Retinal pigment epithelial cell (primary cell): Measurements from ENCODE around the gene HIPK2.

ENCODE experiments used
- DNase-seq: peaks from one replicate; pipeline ENCODE4 v3.0.0-alpha.2; 2010; ENCODE audit warnings: low read depth
- H3K4me3 ChIP-seq: 2 replicates; pipeline ENCODE4 v1.5.1; 2011; ENCODE audit warnings: mild to moderate bottlenecking, low read length, control low read depth, moderate library complexity
- TF ChIP-seq, protein P1 (sequence below): conservative IDR thresholded peaks from 2 replicates; pipeline ENCODE4 v1.5.1; 2011; ENCODE audit warnings: low read depth, low read length, control low read depth, inconsistent platforms

HIPK2 gene

DNA sequence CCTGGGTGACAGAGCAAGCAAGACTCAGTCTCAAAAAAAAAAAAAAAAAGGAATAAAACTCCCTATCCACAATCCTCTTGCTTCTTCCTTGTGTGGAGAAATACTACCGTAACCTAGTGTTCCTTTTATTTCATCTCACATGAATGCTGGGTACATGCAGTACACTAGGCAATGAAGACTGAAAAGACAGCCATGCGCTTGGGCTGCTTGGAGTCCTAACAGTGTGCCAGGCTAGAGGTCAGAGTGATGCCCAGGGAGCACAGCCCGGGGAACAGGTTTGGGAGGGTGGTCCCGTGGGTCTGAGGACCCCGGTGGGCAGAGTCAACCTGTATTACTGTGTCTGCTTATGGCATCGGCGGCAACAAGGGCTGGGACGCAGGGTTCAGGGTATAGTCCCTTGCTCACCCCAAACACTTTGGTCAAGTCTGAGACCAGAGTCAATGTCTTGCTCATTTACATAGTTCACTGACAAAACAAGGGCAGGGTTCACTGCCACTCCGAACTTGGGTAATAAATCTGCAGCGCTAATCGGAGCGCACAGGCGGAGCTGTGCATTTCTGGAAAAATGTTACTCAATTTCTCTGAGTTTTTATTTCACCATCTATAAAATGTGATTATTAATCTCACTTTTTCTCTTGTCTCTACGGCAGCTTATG is 136.3 kb downstream of the HIPK2 start:
- no peak overlapping the region for H3K4me3 ChIP-seq
- TF ChIP-seq, protein P1, sequence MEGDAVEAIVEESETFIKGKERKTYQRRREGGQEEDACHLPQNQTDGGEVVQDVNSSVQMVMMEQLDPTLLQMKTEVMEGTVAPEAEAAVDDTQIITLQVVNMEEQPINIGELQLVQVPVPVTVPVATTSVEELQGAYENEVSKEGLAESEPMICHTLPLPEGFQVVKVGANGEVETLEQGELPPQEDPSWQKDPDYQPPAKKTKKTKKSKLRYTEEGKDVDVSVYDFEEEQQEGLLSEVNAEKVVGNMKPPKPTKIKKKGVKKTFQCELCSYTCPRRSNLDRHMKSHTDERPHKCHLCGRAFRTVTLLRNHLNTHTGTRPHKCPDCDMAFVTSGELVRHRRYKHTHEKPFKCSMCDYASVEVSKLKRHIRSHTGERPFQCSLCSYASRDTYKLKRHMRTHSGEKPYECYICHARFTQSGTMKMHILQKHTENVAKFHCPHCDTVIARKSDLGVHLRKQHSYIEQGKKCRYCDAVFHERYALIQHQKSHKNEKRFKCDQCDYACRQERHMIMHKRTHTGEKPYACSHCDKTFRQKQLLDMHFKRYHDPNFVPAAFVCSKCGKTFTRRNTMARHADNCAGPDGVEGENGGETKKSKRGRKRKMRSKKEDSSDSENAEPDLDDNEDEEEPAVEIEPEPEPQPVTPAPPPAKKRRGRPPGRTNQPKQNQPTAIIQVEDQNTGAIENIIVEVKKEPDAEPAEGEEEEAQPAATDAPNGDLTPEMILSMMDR: no peak
- DNase-seq: no peak

DNA sequence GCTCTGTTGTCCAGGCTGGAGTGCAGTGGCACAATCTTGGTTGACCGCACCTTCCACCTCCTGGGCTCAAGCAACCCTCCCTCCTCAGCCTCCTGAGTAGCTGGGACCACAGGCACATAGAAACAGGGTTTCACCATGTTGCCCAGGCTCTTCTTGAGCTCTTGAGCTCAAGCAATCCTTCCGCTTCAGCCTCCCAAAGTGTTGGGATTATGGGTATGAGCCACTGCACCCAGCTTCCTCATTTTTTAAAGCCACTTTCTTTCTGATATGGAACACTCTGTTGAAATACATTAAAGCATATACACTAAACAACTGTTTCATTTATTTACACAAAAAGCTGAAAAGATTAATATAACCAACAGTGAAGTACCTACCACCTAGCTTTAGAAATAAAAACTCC is 137.1 kb downstream of the HIPK2 start:
- TF ChIP-seq, protein P1: no peak
- H3K4me3 ChIP-seq: no peak overlapping the region
- DNase-seq: no peak

DNA sequence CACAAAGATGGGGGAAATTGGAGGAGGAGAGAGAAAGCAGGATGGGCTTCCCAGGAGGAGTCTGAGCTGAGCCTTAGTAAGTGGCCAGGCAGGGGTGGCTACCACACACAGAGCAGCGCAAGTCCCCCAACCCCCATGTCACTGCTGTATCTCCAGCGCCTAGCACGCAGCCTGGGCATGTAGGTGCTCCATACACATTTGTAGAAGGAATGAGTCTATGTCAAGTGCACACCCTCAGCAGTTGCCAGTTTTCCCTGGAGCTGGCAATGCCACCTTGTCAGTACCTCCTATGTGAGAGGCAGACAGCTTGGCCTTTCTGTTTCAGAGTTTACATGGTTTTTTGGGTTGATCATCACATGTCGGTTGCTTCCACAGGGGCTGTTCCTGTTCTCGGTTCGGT is 138.2 kb downstream of the HIPK2 start:
- H3K4me3 ChIP-seq: no peak overlapping the region
- no peak for DNase-seq
- TF ChIP-seq, protein P1: no peak

DNA sequence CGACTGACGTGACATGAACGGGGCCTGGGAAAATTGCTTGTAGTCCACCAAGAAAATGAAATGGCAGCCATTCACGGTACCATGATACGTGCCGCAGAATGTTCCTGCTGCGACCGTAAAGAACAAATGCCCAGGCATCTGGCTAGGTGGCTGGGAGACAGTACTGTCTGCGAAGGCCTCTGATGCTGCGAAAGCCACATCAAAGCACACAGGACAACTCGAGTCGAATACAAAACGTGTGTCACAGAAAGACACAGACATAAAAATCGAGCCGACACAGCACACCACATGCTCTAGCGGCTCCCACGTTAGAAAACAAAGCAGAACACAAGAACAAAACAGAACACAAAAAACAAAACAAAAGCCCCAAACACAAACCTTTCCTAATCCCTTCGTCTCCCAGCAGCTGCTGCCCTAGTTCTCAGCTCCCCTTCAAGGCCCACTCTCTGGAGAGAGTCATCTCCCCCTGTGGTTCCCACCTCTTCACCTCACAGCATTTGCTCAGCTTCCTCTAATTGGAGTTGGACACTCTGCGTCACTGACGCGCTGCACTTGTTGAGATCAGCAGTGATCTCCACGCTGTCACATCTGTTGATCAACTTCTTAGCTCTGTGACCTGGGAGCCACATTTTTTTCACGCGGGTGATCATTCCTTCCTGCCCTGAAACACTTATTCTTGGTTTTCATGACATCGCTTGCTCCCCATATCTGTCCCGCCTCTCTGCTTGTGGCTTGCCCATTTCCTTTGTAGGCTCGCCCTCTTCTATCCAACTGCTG is 142.1 kb downstream of the HIPK2 start:
- no peak overlapping the region for H3K4me3 ChIP-seq

DNA sequence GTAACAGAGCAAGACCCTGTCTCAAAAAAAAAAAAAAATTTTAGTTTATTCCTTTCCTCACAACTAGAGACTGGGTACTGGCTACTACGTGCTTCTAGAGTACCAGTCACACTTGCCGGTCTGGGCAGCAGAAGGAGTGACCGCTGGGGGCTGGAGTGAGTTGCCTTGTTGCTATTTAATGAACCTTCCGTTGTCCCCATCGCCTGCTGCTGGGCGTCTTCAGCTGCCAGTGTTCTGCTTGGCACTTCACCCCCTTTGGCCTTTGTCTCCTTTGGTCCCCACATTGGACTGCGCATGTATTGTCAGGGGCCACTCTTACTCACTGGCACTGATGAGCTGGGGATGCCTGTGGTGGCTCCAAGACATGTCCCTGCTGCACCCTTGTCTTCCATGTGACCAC is 143.7 kb downstream of the HIPK2 start:
- no peak for DNase-seq
- TF ChIP-seq, protein P1: no peak

More for the DNA sequence above, 142.1 kb downstream of the HIPK2 start:
- TF ChIP-seq, protein P1: no peak
- DNase-seq: no peak

DNA sequence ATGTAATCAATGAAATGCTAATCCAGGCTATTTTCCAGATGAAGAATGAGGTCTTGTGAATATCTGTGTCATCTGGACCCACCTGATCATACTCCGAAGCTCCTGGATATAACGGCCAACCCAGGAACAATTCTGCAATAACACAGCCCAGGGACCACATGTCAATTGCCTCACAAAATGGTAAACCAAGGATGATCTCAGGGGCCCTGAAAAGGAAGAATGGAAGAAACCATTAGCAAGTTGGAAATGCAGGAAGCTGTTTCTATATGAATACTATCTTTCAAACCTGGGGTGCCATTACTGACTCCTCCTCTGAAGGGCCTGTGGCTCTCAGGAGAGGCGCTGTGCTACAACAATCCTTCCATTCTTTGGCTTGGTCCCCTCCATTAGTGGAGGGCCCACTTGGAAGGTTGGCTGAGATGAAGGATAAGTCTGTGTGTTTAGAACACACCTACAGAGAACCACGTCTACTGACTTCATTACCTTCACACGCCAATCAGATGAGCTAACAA is 146.2 kb downstream of the HIPK2 start:
- DNase-seq: no peak
- TF ChIP-seq, protein P1: no peak
- H3K4me3 ChIP-seq: no peak overlapping the region

More for the DNA sequence above, 143.7 kb downstream of the HIPK2 start:
- no peak overlapping the region for H3K4me3 ChIP-seq
